BLaER1 treated with 17β-estradiol and CSF1 and Interleukin-3, amounts not matched to agents 10 nM and 100 nM (cell line): ENCODE results near the gene DYNLT2.

Experiments
- H3K27ac ChIP-seq, 11 experiments: shearing (Covaris generic); formaldehyde crosslinking; 2 replicates each; pipeline ENCODE4 v1.8.1; 2022
- H3K27me3 ChIP-seq, 11 experiments: shearing (Covaris generic); formaldehyde crosslinking; 2 replicates each; pipeline ENCODE4 v1.8.1; 2022
- H3K36me3 ChIP-seq, 11 experiments: shearing (Covaris generic); formaldehyde crosslinking; 2 replicates each; pipeline ENCODE4 v1.8.1; 2022
- H3K4me1 ChIP-seq, 10 experiments: shearing (Covaris generic); formaldehyde crosslinking; 2 replicates each; pipeline ENCODE4 v1.8.1; 2022
- H3K4me2 ChIP-seq, 11 experiments: shearing (Covaris generic); formaldehyde crosslinking; 2 replicates each; pipeline ENCODE4 v1.8.1; 2022
- H3K4me3 ChIP-seq, 10 experiments: shearing (Covaris generic); formaldehyde crosslinking; 2 replicates each; pipeline ENCODE4 v1.8.1; 2022
- H3K9ac ChIP-seq, 11 experiments: shearing (Covaris generic); formaldehyde crosslinking; 2 replicates each; pipeline ENCODE4 v1.8.1; 2022
- H3K9me3 ChIP-seq, 11 experiments: shearing (Covaris generic); formaldehyde crosslinking; replicated peaks in 1 of 11; 2 replicates each; pipeline ENCODE4 v1.8.1; 2022
- H4K20me1 ChIP-seq, 11 experiments: shearing (Covaris generic); formaldehyde crosslinking; 2 replicates each; pipeline ENCODE4 v1.8.1; 2022
- Cebpa-rat ChIP-seq, 11 experiments: shearing (Covaris generic); IDR thresholded peaks; 2 replicates each; pipeline ENCODE4 v1.8.1; 2022

DYNLT2 gene

GRCh38 chr6:169793408-169793807, 42.0 kb upstream of the DYNLT2 start:
- Histone ChIP-seq H4K20me1 (peaks cover 0 to 44% (median 15%) of the 10 kb centered on the region in 11 experiments; a peak in 13 of 22 replicates), H3K4me2 (no peak overlapping the region), H3K27ac (no peak overlapping the region), H3K4me3 (no peak overlapping the region), H3K9ac (no peak overlapping the region), H3K9me3 (no peaks in the 10 kb centered on the region), H3K27me3 (peaks cover 87 to 97% (median 95%) of the 10 kb centered on the region in 11 experiments), H3K36me3 (no peaks in the 10 kb centered on the region), H3K4me1 (peaks cover 0 to 12% (median 4%) of the 10 kb centered on the region in 10 experiments; a peak in 6 of 20 replicates)
- no peak for TF ChIP-seq Cebpa-rat (IDR thresholded peaks at IDR 0.05)

DNA sequence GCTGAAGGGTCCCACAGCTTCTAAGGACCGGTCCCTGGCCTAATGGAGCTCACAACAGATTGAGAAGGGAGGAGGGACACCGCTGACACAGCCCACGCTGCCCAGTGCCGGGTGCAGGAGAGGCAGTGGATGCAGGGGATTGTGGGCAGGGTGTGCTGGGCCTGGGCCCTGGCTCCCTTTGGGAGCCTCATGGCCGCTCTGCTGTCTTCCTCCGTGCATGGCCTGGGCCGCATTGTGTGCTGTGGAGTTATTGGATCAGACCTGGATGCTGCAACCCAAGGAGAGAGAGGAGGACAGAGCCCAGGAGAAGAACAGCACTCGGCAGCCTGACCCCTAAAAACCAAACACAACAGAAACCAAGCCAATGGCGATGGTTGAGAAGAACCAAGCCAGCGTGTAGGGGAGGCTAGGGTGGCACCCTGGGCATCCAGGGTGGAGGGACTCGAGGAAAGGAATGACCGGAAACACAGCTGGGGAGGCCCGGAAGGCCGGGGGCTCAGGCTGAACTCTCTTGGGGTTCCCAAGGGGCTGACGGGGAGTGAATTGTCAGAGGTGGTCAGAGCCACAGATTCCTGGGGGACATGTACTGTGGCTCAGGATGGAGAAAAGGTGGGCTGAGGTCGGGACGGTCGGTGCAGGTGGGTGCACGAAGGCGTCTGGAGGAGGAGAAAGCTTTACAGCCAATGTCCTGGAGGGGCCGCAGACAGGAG, 41.1 kb upstream of the DYNLT2 start:
- no peak overlapping the region for H3K9ac ChIP-seq
- peaks cover 80 to 88% (median 86%) of the 10 kb centered on the region in 11 experiments for H3K27me3 ChIP-seq
- no peak overlapping the region for H3K4me3 ChIP-seq
- peak overlapping the region in 1 of 11 experiments; percentile 3; a peak in 1 of 22 replicates for H3K4me2 ChIP-seq
- no peaks in the 10 kb centered on the region for H3K36me3 ChIP-seq
- no peaks in the 10 kb centered on the region for H3K9me3 ChIP-seq
- no peak overlapping the region for H3K27ac ChIP-seq
- TF ChIP-seq Cebpa-rat (IDR thresholded peaks at IDR 0.05) = no peak
- peaks cover 0 to 44% (median 15%) of the 10 kb centered on the region in 11 experiments; a peak in 13 of 22 replicates for H4K20me1 ChIP-seq
- H3K4me1 ChIP-seq = peaks cover 0 to 12% (median 4%) of the 10 kb centered on the region in 10 experiments; a peak in 6 of 20 replicates

DNA sequence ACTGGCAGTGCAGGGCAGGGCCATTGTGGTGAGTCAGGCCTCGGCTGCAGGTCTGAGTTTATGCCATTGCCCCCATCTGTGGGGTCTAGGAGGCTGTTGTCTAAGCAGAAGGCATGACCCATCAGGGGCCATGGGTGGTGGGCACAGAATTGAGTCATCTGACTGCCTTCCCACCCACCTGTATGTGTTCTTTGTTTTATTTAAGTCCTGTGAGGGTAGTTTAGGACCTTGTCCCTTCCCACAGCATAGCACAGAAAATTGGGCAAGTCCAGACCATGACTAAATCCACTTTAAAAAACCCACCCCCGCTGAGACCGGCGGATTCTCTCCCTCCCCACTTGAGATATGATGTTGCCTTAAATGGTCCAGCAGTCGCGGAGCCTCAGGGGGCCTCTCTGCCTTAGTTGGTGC, 40.4 kb upstream of the DYNLT2 start:
- H3K27me3 ChIP-seq = peaks cover 77 to 80% (median 79%) of the 10 kb centered on the region in 11 experiments
- 0 out of 22 replicates have a peak overlapping the region, but pooled peaks of 1 of the 11 experiments have one; percentile 3 for H3K4me2 ChIP-seq
- no peak for TF ChIP-seq Cebpa-rat (IDR thresholded peaks at IDR 0.05)
- peaks cover 0 to 12% (median 4%) of the 10 kb centered on the region in 10 experiments; a peak in 6 of 20 replicates for H3K4me1 ChIP-seq
- H4K20me1 ChIP-seq = peaks cover 0 to 44% (median 15%) of the 10 kb centered on the region in 11 experiments; a peak in 13 of 22 replicates
- no peaks in the 10 kb centered on the region for H3K36me3 ChIP-seq
- H3K4me3 ChIP-seq = no peak overlapping the region
- no peak overlapping the region for H3K27ac ChIP-seq
- no peaks in the 10 kb centered on the region for H3K9me3 ChIP-seq
- no peak overlapping the region for H3K9ac ChIP-seq

GRCh38 chr6:169789944-169790927, 38.9 kb upstream of the DYNLT2 start:
- Histone ChIP-seq H3K9ac (no peak overlapping the region), H3K4me3 (peak overlapping the region in 8 of 10 experiments; percentile 7 to 46 (median 36); a peak in 9 of 20 replicates), H3K27ac (no peak overlapping the region), H3K4me1 (peaks cover 0 to 12% (median 4%) of the 10 kb centered on the region in 10 experiments; a peak in 6 of 20 replicates), H3K27me3 (peaks cover 62 to 66% (median 65%) of the 10 kb centered on the region in 11 experiments), H3K36me3 (no peaks in the 10 kb centered on the region), H4K20me1 (peaks cover 0 to 46% (median 15%) of the 10 kb centered on the region in 11 experiments; a peak in 13 of 22 replicates), H3K4me2 (peak overlapping the region; percentile 38 to 91 (median 65); a peak in 21 of 22 replicates), H3K9me3 (no peaks in the 10 kb centered on the region)
- TF ChIP-seq Cebpa-rat (IDR thresholded peaks at IDR 0.05) = no peak

- Histone ChIP-seq H3K27ac (no peak overlapping the region), H3K36me3 (0 out of 22 replicates have a peak, but pooled peaks cover 0 to 7% (median 0%) of the 10 kb centered on the region in 11 experiments), H3K4me3 (no peak overlapping the region), H3K9me3 (no peaks in the 10 kb centered on the region), H3K4me2 (peak overlapping the region in 5 of 11 experiments; percentile 45 to 91 (median 65); a peak in 6 of 22 replicates), H3K27me3 (peaks cover 53 to 57% (median 56%) of the 10 kb centered on the region in 11 experiments), H3K9ac (no peak overlapping the region), H3K4me1 (peaks cover 0 to 12% (median 4%) of the 10 kb centered on the region in 10 experiments; a peak in 6 of 20 replicates), H4K20me1 (peaks cover 0 to 40% (median 15%) of the 10 kb centered on the region in 11 experiments; a peak in 13 of 22 replicates)
- no peak for TF ChIP-seq Cebpa-rat (IDR thresholded peaks at IDR 0.05)
These were observed 38.0 kb upstream of the DYNLT2 start for GRCh38 chr6:169789146-169789943.

DNA sequence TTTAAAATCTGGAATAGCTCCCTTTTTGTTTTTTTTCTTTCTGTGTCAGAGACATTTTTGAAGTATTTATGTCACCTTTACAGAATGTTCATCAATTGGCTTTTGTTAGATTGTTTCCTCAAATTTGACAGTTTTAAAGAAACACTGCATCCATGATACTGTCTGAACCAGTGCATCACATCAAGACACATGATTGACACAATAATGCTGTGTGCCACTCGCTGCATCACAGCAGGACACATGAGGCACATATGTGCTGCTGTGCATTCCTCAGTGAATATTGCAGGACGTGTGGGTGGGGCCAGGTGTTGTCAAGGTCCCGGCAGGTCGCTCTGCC, 37.4 kb upstream of the DYNLT2 start:
- no peaks in the 10 kb centered on the region for H3K9me3 ChIP-seq
- peaks cover 0 to 9% (median 0%) of the 10 kb centered on the region in 11 experiments; a peak in 4 of 22 replicates for H3K36me3 ChIP-seq
- H3K4me2 ChIP-seq = no peak overlapping the region
- H3K27ac ChIP-seq = no peak overlapping the region
- peaks cover 0 to 34% (median 11%) of the 10 kb centered on the region in 11 experiments; a peak in 12 of 22 replicates for H4K20me1 ChIP-seq
- no peak overlapping the region for H3K4me3 ChIP-seq
- no peak overlapping the region for H3K9ac ChIP-seq
- no peak for TF ChIP-seq Cebpa-rat (IDR thresholded peaks at IDR 0.05)
- H3K27me3 ChIP-seq = peaks cover 48 to 51% (median 50%) of the 10 kb centered on the region in 11 experiments
- H3K4me1 ChIP-seq = peaks cover 0 to 12% (median 4%) of the 10 kb centered on the region in 10 experiments; a peak in 6 of 20 replicates

DNA sequence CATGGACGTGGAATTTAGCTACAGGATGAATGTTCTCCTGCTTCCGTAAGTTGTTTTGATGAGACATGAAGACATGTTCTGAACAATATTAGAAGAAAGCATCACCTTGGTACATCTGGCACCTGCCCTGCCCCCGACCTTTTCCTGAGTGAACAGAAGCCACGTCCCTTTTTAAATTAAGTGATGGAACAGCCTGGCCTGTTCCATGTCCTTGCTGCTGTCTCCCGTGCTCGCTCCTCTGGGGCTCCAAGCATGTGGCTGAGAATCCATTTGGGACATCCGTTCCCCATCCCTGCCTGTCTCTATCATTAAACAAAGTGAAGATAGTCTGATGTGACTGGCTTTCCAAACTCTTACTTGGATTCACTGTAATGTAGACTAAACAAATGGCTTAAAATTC, 36.4 kb upstream of the DYNLT2 start:
- H3K4me2 ChIP-seq = no peak overlapping the region
- H3K9ac ChIP-seq = no peak overlapping the region
- TF ChIP-seq Cebpa-rat (IDR thresholded peaks at IDR 0.05) = no peak
- H4K20me1 ChIP-seq = peaks cover 0 to 29% (median 8%) of the 10 kb centered on the region in 11 experiments; a peak in 11 of 22 replicates
- peaks cover 38 to 41% (median 40%) of the 10 kb centered on the region in 11 experiments for H3K27me3 ChIP-seq
- H3K27ac ChIP-seq = no peak overlapping the region
- H3K9me3 ChIP-seq = peaks cover 0 to 7% (median 4%) of the 10 kb centered on the region in 11 experiments; a peak in 12 of 22 replicates
- H3K4me3 ChIP-seq = no peak overlapping the region
- peaks cover 0 to 11% (median 4%) of the 10 kb centered on the region in 10 experiments; a peak in 6 of 20 replicates for H3K4me1 ChIP-seq
- peaks cover 0 to 16% (median 8%) of the 10 kb centered on the region in 11 experiments; a peak in 15 of 22 replicates for H3K36me3 ChIP-seq

DNA sequence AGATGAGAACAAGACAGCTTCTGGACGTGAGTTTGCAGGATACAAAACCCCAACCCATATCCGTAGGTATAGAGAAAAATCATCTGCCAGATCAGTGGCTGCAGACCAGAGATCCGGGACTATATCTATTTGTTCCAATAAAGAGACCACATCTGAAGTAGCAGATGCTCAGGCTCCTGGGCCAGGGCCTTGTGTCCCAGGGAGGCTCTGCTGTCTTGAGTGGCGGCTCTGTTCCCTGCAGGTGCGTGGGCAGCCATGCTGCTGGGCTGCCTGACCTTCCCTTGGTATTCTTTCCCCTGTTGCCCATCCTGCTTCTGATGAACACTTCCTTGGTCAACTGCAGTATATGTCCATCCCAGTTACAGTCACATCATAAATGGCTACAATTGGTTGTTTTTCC, 35.0 kb upstream of the DYNLT2 start:
- Histone ChIP-seq H3K27ac (no peak overlapping the region), H3K9ac (no peak overlapping the region), H3K27me3 (peaks cover 23 to 27% (median 26%) of the 10 kb centered on the region in 11 experiments), H3K4me2 (no peak overlapping the region), H3K9me3 (peaks cover 4 to 12% (median 10%) of the 10 kb centered on the region in 11 experiments; a peak in 16 of 22 replicates), H3K4me1 (peaks cover 0 to 8% (median 2%) of the 10 kb centered on the region in 10 experiments; a peak in 4 of 20 replicates), H4K20me1 (peaks cover 0 to 21% (median 0%) of the 10 kb centered on the region in 11 experiments; a peak in 8 of 22 replicates), H3K36me3 (peaks cover 0 to 23% (median 15%) of the 10 kb centered on the region in 11 experiments; a peak in 20 of 22 replicates), H3K4me3 (no peak overlapping the region)
- no peak for TF ChIP-seq Cebpa-rat (IDR thresholded peaks at IDR 0.05)
